Right renal pelvis (tissue), 4 donors: ENCODE results near the gene TSPEAR. TPM values are rescaled to one million over a fixed set of nuclear protein-coding genes. Genes with fewer than 3 reads are reported as not detected.
"Not testable (repeated sequence)": the region's sequence is repeated elsewhere in the genome, so short reads cannot be mapped to it uniquely, and the experiment has no call there.

Experiments used
- DNase-seq, 4 donors: peaks; one replicate each; pipeline ENCODE4 v3.0.0-alpha.2; 2013; ENCODE audit warnings: low read depth in 4 of 4, low spot score in 3 of 4, missing footprints in 1 of 4
- polyA plus RNA-seq, 4 donors: library from polyadenylated mRNA; unstranded; fragments of 120-200 nt; gene quantifications; one replicate each; pipeline ENCODE4 v1.2.1, GENCODE V29; 2013; ENCODE audit not compliant: insufficient read length in 4 of 4

Gene TSPEAR
- polyA plus RNA-seq, 4 donors: 0.60 to 1.2 (median 0.82) TPM

GRCh38 chr21:44704636-44705001, 6.8 kb downstream of the TSPEAR start:
- no peak for DNase-seq

- DNase-seq: no peak
Observed at GRCh38 chr21:44703731-44704635, 7.4 kb downstream of the TSPEAR start.

- no peak for DNase-seq
Observed at GRCh38 chr21:44702973-44703730, 8.2 kb downstream of the TSPEAR start.

GRCh38 chr21:44702111-44702972, 9.0 kb downstream of the TSPEAR start:
- no peak for DNase-seq

GRCh38 chr21:44701541-44701940, 9.8 kb downstream of the TSPEAR start:
- DNase-seq: no peak

- no peak for DNase-seq
Observed at GRCh38 chr21:44701023-44701400, 10.4 kb downstream of the TSPEAR start.

- DNase-seq: no peak
Observed at GRCh38 chr21:44700101-44701022, 11.0 kb downstream of the TSPEAR start.

- no peak for DNase-seq
Observed at GRCh38 chr21:44699502-44700001, 11.8 kb downstream of the TSPEAR start.

- DNase-seq: no peak
Observed at GRCh38 chr21:44697811-44698734, 13.3 kb downstream of the TSPEAR start.

- not testable (repeated sequence) for DNase-seq
Observed at GRCh38 chr21:44697172-44697810, 14.1 kb downstream of the TSPEAR start, which contains the start of gene KRTAP10-12. KRTAP10-12 (plus strand) TSS chr21:44697172; CDS start chr21:44697202, 30 bp downstream.

GRCh38 chr21:44696572-44696971, 14.8 kb downstream of the TSPEAR start:
- no peak for DNase-seq

GRCh38 chr21:44695641-44696040, 15.7 kb downstream of the TSPEAR start:
- DNase-seq: no peak

- DNase-seq: no peak
Observed at GRCh38 chr21:44695184-44695583, 16.2 kb downstream of the TSPEAR start.

- DNase-seq: no peak
Observed at GRCh38 chr21:44694776-44695175, 16.6 kb downstream of the TSPEAR start.

GRCh38 chr21:44692798-44693512, 18.4 kb downstream of the TSPEAR start:
- no peak for DNase-seq

- DNase-seq: no peak
Observed at GRCh38 chr21:44691686-44692085, 19.7 kb downstream of the TSPEAR start.

GRCh38 chr21:44689740-44690139, 21.6 kb downstream of the TSPEAR start:
- DNase-seq: not testable (repeated sequence)
